GM23248 (cell line): ENCODE data around the gene GPBAR1.

Source experiments
- EZH2 ChIP-seq: fragments of 200-600 bp; sonication (generic); IDR thresholded peaks from 2 replicates; pipeline ENCODE4 v1.6.1; 2018; ENCODE audit warnings: antibody characterized with exemption, mild to moderate bottlenecking; ENCODE audit not compliant: insufficient read depth, poor library complexity, severe bottlenecking
- EZH2phosphoT487 ChIP-seq: fragments of 200-600 bp; sonication (generic); IDR thresholded peaks from 2 replicates; pipeline ENCODE4 v1.6.1; 2018; ENCODE audit warnings: antibody characterized with exemption, moderate library complexity, mild to moderate bottlenecking, low read depth; ENCODE audit not compliant: insufficient read depth

GRCh38 chr2:218312267-218312756 is 51.5 kb downstream of the GPBAR1 start:
- TF ChIP-seq EZH2phosphoT487 (no peak), EZH2 (no peak)
